Stimulated activated CD8-positive, alpha-beta memory T cell treated with anti-CD3 and anti-CD28 coated beads, Interleukin-15, amount 100 ng/mL, for 1 hour (primary cell): ENCODE measurements around the gene GSTA4.
"Not testable (repeated sequence)": the region's sequence is repeated elsewhere in the genome, so short reads cannot be mapped to it uniquely, and the experiment has no call there.

ENCODE experiments used
- DNase-seq: peaks from one replicate; pipeline ENCODE4 v3.0.0-alpha.2; 2020; ENCODE audit warnings: low read depth

GSTA4 gene

DNA sequence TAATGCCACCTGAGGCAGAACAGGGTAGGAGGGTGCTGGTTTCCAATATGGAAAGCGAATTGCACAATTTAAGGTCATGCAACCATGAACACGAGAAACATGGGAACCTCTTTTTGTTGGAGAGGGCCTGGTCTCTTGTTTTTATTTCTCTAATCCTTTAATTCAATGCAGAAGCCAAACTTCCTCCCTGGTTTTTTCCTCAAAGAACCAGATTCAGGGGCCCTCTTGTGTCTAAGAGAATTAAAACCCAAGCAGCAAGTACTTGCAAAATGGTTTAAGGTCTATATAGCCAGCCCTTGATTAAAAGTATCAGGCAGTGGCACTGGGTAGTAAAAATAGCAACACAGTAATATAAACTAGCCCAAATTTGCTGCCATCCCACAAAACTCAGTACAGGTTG, 19.5 kb downstream of the GSTA4 start:
- no peak for DNase-seq

DNA sequence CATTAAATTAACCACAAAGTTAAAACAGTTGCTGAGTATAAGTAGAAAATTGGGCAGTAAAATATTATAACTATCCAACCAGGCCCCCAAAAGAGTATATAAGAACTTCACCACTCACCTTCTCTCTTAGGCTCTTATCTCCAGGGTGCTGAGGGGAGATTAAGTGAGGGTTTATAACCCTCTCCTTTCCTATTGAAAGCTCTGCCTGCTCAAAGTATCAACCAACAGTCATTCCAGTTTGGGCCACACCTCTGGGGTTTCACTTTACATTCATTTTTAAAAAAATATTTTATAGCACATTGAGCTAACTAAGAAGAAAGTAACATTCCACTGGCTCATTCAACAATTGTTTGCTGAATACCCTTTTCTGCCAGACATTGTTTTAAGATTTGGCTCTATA, 22.1 kb downstream of the GSTA4 start:
- no peak for DNase-seq

DNA sequence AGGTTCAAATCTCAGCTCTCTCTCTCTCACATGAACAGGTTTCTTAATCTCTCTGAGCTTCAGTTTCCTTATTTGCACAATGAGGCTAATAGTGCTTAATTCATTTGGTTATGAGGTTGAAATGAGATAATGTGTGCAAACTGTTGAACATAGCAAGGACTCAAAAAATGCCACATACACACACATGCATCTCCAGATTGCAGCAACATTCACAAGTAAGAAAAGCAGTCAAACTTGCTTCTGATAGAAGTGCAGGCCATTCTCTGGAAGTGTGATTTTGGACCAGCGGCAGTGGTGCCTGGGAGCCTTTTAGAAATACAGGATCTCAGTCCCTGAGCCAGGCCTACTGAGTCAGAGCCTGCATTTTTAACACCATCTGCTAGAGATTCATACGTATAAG, 25.7 kb downstream of the GSTA4 start:
- DNase-seq: no peak

DNA sequence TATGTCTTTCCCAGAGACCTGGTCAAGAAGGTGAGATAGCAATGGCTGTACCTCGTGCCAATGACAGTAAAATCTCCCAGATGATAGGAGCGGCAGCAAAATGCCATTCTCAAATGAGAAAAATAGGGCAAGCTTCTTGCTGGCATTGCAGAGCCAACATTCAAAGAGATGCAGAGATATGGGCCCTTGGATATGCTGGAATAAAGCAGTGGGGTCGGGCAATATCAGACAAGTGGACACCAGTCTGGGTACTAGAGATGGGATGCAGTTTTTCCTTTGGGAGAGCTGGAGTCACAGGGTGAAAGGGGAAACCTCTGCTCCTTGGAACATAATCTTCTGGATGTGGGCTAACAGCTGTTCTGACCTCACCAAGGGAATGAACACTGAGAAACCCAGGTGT, 29.0 kb downstream of the GSTA4 start:
- DNase-seq: no peak

DNA sequence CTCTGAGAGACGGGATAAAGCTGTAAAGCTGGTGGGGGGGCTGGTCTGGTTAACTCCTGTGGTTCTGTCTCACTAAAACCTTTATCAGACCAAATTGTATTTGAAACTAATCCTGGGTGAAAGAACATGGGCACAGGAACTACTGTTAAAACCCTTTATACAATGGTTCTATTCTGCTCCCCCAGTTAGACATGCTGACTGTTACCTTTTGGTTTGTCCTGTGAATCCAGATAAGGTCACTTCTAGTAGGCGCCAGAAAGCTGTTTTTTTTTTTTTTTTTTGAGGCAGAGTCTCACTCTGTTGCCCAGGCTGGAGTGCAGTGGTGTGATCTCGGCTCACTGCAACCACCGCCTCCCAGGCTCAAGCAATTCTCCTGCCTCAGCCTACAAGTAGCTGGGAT, 29.7 kb downstream of the GSTA4 start:
- DNase-seq: no peak

DNA sequence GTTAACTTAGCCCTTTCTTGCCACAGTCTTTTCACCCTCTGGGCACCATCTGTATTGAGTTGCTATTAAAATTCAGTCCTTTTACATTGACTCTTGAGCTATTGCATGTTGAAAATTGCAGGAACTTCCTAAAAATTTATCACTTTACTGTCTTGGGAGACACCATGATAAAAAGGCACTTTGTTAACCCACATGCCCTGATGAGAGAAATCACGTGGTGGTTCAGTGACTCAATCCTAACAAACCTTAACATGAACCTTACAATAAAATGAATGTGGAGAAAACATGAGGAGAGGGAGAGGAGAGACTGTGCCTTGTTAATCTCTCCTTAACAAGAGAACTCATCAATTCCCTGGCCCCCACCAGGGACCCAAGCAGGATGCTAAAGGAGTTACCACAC, 30.8 kb downstream of the GSTA4 start:
- DNase-seq: no peak

DNA sequence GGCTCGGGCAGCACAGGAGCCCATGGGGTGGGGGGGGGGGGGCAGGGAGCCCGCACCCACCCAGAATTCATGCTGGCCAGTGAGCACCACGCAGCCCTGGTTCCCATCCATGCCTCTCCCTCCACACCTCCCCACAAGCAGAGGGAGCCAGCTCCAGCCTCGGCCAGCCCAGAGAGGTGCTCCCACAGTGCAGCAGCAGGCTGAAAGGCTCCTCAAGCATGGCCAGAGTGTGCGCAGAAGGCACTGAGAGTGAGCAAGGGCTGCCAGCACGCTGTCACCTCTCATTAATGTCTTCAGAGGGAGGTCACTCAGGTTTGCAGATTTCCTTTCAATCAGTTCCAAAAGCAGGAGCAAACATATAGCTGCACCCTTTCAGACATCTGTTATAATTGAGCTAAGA, 32.4 kb downstream of the GSTA4 start:
- no peak for DNase-seq

DNA sequence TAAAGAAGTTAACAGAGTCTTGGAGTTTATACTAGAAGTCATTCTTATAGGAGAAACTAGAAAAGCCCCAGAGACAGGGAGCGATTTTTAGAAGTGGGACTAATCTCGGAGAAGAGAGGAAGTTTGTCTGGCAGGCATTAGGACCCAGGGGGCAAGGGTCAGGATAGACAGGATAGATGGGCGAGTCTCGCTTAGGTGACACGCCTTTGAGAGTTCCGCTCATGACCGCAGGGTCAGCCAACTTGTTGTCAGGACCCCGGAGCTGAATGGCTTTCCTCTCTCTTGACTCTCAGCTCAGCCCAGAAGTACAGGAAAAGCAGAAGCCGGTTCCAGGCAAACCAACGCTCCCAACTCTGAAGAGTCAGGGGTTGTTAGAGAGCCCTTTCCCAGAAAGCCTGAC, 34.1 kb downstream of the GSTA4 start:
- not testable (repeated sequence) for DNase-seq

DNA sequence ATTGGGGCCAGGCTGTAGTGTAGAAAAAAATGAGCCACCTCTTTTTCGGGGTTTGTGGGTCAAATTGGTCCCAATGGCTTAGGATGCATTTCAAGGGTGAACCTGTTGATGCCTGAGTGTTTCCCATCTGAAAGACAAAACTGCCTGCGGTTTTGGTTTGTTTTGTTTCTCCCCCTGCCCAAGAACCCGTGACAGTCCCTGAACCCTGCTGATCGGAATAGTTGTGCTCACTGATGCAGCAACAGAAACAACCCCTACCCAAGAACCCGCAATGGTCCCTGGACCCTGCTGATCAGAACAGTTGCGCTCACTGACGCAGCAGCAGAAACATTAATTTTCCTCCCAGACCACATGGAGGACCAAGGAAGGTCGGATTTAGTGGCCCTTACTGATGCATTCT, 34.9 kb downstream of the GSTA4 start:
- not testable (repeated sequence) for DNase-seq

DNA sequence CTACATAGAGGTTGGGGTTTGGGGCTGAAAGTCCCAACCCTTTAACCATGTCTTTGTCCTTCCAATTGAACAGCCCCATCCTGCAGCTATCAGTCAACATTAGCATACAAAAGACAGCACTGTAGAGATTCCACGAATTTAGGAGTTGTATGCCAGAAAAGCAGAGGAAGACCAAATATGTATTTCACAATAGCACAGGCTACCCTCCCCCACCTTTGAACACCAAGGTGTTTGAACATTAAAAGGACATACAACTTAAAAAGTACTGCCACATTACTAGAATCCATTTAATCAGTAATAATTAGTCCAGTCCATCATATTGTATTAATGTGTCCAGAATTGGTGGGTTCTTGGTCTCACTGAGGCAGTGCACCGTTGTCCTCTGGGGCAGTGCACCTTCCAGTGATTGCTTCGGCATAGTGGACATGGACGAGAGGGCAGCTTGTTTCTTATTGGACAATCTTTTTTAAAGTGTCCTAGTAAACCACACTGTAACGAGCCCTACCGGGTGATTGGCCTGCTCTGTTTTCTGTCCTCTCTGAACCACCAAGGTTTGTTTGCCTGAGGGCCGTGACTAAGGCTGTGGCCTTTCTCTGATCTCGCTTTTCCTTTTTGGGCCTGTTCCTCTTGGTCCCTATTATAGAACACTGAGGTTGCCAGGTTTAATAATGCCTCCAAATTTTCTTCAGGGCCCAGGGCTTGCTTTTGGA, 36.4 kb downstream of the GSTA4 start:
- no peak for DNase-seq

DNA sequence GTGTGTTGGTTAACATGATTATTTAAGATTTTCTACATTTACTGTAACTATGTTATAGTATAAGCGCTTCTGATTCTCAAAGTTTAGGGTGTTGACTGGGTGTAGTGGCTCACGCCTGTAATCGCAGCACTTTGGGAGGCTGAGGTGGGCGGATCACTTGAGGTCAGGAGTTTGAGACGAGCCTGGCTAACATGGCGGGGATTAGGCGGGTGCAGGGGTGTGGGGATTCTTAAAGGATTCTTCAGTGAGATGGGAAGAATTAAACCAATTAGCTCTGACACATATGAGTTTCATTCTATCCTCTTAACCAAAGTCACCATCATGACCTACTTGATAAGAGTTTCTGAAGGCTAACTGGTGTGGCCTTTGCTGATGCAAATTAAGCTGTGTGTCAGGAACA, 39.2 kb downstream of the GSTA4 start:
- no peak for DNase-seq

DNA sequence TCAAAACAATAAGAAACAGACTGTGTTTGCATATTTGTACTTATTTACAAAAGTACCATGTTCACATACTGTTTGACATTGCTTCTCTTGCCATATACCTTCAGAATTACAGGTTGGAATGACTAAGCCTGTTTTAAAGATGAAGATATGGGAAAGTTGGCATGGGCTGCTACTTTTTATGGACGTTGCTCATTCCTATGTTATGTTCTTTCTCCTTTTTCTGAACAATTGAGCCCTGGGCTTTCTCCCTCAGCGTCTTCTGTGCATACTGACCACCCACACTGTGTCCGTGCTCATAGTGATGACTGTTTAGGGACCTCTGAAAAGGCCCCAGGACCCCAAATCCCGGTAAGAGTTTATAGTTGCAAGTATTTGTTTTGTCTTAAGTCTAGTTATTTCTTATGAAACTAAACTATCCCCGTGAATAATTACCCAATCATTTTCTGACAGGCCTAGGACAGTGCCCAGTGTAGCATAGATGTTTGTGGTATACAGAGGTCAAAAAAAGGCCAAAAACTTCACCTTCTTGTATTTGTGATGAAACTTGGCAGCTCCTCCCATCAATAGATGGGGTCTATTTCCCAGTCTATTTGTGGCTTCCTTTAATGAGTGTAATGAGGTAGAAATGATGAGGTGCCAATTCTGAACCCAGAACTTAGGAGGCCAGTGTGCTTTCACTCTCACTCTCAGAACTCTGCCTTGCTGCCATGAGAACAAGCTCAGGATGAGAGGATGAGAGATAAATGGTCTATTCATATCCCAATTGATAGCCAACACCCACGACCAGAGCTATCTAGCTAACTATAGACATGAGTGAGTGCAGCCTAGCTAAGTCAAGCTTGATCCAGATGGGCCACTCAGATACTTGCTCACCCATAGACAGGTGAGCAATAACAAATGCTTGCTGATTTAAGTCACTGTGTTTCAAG, 40.9 kb downstream of the GSTA4 start:
- DNase-seq: no peak

DNA sequence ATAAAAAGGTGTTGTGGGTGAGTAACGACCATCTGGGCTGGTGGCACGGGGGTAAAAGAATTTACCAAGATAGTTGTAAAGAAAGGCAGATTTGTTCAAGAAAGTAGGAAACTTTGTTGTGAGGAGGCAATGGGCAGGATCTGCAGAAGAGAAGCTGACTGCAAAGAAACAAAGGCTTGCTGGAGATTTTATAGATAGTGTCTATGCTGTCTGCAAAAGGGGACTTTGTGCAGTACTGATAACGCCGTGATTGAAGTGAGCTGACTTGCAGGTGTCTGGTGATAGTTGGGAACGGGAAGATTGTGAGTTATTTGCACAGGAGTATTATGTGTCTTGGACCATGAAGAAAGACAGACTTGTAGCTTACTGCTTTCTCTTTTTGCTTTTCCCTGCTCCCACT, 48.8 kb downstream of the GSTA4 start:
- no peak for DNase-seq

DNA sequence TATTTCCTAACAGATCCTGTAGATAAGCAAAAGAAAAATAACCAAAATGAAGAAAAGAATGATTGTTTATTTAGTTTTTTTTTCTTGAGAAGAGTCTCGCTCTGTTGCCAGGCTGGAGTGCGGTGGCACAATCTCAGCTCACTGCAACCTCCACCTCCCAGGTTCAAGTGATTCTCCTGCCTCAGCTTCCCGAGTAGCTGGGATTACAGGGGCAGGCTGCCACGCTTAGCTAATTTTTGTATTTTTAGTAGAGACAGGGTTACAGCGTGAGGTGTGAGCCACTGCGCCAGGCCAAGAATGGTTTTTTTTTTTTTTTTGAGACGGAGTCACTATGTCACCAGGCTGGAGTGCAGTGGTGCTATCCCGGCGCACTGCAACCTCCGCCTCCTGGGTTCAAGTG, 52.3 kb downstream of the GSTA4 start:
- not testable (repeated sequence) for DNase-seq

DNA sequence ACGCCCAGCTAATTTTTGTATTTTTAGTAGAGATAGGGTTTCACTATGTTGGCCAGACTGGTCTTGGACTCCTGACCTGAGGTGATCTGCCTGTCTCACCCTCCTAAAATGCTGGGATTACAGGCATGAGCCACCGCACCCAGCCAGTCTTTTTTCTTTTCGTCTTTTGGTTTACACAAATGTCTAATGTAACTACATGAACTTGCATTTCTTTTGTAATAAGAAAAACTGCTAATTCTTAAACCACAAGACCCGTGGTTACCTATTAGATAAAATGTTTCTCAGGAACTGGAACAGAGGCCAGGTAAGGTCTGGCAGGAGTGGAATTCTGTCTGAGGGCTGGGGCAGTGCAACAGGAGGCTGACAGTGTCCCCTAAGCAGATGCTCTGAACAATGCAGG, 52.9 kb downstream of the GSTA4 start:
- no peak for DNase-seq

DNA sequence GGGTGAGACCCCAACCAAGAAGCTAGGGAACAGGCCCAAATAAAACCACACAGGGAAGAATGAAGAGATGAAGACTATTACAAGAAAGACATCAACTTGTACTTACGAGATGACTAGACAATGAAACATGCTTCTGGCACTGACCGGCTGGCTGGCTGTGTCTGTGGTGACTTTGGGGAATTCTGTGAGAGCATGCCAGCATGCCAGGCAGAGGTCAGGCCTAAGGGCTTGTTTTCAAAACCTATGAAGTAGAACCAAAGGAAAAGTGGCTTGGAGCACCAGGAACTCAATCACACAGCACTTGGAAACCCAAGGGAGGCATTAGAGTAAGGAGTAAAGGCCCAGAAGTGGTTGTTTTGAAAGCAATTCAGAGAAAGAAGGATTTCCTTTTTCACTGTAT, 57.2 kb downstream of the GSTA4 start:
- no peak for DNase-seq

DNA sequence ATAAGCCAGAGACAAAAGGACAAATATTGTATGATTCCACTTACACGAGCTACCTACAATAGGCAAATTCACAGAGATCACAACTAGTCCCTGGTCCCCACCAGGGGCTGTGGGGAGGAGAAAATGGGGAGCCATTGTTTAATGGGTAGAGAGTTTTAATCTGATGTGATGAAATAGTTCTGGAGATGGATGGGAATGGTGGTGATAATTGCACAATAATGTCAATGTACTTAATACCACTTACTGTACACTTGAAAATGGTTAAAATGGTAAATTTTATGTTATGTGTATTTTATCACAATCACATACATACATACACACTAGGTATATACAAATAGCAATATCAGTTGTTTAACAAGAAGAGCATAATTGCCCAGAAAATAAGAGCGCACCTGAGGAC, 61.3 kb downstream of the GSTA4 start:
- no peak for DNase-seq

DNA sequence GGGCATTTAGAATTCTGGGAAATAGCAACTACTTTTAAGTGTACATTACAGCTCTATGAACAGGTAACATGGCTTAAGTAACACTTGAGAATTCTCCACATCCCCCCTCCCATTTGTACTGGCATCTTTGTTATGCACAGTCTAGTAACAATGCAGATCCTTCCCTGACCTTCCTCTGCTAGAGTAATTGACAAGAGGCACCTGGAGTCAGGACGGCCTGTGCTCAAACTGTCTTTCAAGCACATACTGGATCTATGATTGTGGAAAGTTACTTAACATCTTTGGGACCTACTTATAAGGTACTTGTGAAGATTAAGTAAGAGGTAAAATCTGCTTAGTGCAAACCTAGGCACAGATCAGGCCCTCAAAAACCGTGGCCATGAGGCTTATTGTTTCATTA, 63.7 kb downstream of the GSTA4 start:
- no peak for DNase-seq

DNA sequence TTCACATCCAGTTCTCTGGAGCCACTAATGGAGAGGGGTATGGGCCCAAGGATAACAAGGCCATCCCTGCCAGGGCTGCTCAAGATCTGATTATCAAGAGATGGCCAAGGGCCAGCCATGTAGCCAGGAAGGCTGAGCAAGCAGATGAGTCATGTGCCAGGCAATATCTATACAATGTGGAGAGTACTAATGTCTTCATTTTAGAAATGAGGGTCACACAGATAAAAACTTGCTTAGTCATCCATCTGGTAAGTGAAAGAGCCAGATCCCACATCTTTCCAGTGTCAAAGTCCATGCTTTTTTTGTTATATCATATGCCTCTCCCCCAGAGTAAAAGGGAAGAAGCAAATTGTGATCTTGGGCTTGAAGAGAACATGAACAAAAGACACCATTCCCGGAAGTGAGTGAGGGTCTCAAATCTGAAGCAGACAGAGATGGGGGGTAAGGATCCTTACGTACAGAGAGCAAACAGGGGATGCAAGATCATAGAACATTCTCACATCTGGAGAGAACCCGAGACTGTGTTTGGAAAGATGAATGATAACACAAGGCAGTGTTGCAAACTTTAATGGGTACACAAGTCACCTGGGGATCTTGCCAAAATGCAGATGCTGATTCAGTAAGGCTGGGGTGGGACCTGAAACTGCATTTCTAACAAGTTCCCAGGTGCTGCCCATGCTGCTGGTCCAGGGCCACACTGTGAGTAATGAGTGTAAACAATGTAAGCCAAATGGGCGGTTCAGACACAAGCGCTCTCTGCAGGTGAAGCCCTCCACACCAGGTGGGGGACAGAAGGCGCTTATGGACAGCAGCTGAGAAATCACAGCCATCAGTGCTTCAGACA, 65.5 kb downstream of the GSTA4 start:
- no peak for DNase-seq
